ENCODE data around the gene SERAC1.

SERAC1 gene

GRCh38 chr6:158158748-158159147 is 9.3 kb downstream of the SERAC1 start:
- Histone ChIP-seq H2AFZ (ENCODE audit: low read length) (no peak overlapping the region), H3K27ac (ENCODE audit: low read depth, low read length, poor library complexity, severe bottlenecking) (no peak overlapping the region), H3F3A (ENCODE audit: insufficient read depth, low read length) (no peaks in the 10 kb centered on the region), H3K27me3 (ENCODE audit: insufficient read depth, low read length) (no peaks in the 10 kb centered on the region), H3K4me1 (ENCODE audit: insufficient read depth, low read length, severe bottlenecking) (no peaks in the 10 kb centered on the region), H3K79me2 (ENCODE audit: insufficient read depth, low read length) (no peaks in the 10 kb centered on the region), H4K20me1 (ENCODE audit: insufficient read depth, low read length) (no peaks in the 10 kb centered on the region), H3K4me3 (ENCODE audit: low read depth, low read length, poor library complexity, severe bottlenecking) (no peak overlapping the region), H3K36me3 (ENCODE audit: insufficient read depth, low read length) (no peaks in the 10 kb centered on the region), H3K9ac (ENCODE audit: low read length) (no peak overlapping the region), H3K9me3 (ENCODE audit: low read length) (no peaks in the 10 kb centered on the region), H3K4me2 (ENCODE audit: low read length) (no peak overlapping the region), H3K9me2 (ENCODE audit: low read depth, low read length) (no peaks in the 10 kb centered on the region)
- no peak for TF ChIP-seq EZH2 (IDR thresholded peaks at IDR 0.05; ENCODE audit: borderline replicate concordance, low read length)
- no peak for TF ChIP-seq CTCF (IDR thresholded peaks at IDR 0.05; ENCODE audit: low read length)

- no peak overlapping the region for H3K4me2 ChIP-seq (ENCODE audit: low read length)
- no peaks in the 10 kb centered on the region for H3K27me3 ChIP-seq (ENCODE audit: insufficient read depth, low read length)
- H3K27ac ChIP-seq (ENCODE audit: low read depth, low read length, poor library complexity, severe bottlenecking) = no peak overlapping the region
- no peaks in the 10 kb centered on the region for H3F3A ChIP-seq (ENCODE audit: insufficient read depth, low read length)
- H3K4me3 ChIP-seq (ENCODE audit: low read depth, low read length, poor library complexity, severe bottlenecking) = no peak overlapping the region
- H3K9me2 ChIP-seq (ENCODE audit: low read depth, low read length) = no peaks in the 10 kb centered on the region
- no peaks in the 10 kb centered on the region for H3K9me3 ChIP-seq (ENCODE audit: low read length)
- H4K20me1 ChIP-seq (ENCODE audit: insufficient read depth, low read length) = no peaks in the 10 kb centered on the region
- H3K4me1 ChIP-seq (ENCODE audit: insufficient read depth, low read length, severe bottlenecking) = no peaks in the 10 kb centered on the region
- TF ChIP-seq CTCF (IDR thresholded peaks at IDR 0.05; ENCODE audit: low read length) = no peak
- TF ChIP-seq EZH2 (IDR thresholded peaks at IDR 0.05; ENCODE audit: borderline replicate concordance, low read length) = no peak
- no peaks in the 10 kb centered on the region for H3K79me2 ChIP-seq (ENCODE audit: insufficient read depth, low read length)
- no peak overlapping the region for H3K9ac ChIP-seq (ENCODE audit: low read length)
- H3K36me3 ChIP-seq (ENCODE audit: insufficient read depth, low read length) = no peaks in the 10 kb centered on the region
- H2AFZ ChIP-seq (ENCODE audit: low read length) = no peak overlapping the region
Measured at GRCh38 chr6:158158123-158158522, 9.9 kb downstream of the SERAC1 start.

GRCh38 chr6:158157064-158157764 is 10.8 kb downstream of the SERAC1 start:
- H3K9me2 ChIP-seq (ENCODE audit: low read depth, low read length) = no peaks in the 10 kb centered on the region
- no peaks in the 10 kb centered on the region for H3F3A ChIP-seq (ENCODE audit: insufficient read depth, low read length)
- no peaks in the 10 kb centered on the region for H3K4me1 ChIP-seq (ENCODE audit: insufficient read depth, low read length, severe bottlenecking)
- no peak for TF ChIP-seq EZH2 (IDR thresholded peaks at IDR 0.05; ENCODE audit: borderline replicate concordance, low read length)
- no peak for TF ChIP-seq CTCF (IDR thresholded peaks at IDR 0.05; ENCODE audit: low read length)
- no peaks in the 10 kb centered on the region for H3K9me3 ChIP-seq (ENCODE audit: low read length)
- H3K4me3 ChIP-seq (ENCODE audit: low read depth, low read length, poor library complexity, severe bottlenecking) = no peak overlapping the region
- no peak overlapping the region for H2AFZ ChIP-seq (ENCODE audit: low read length)
- H3K36me3 ChIP-seq (ENCODE audit: insufficient read depth, low read length) = no peaks in the 10 kb centered on the region
- no peak overlapping the region for H3K27ac ChIP-seq (ENCODE audit: low read depth, low read length, poor library complexity, severe bottlenecking)
- H3K9ac ChIP-seq (ENCODE audit: low read length) = no peak overlapping the region
- no peaks in the 10 kb centered on the region for H3K79me2 ChIP-seq (ENCODE audit: insufficient read depth, low read length)
- no peaks in the 10 kb centered on the region for H3K27me3 ChIP-seq (ENCODE audit: insufficient read depth, low read length)
- H4K20me1 ChIP-seq (ENCODE audit: insufficient read depth, low read length) = no peaks in the 10 kb centered on the region
- no peak overlapping the region for H3K4me2 ChIP-seq (ENCODE audit: low read length)
